ENCODE results near the gene AVL9. TPM values are rescaled to one million over a fixed set of nuclear protein-coding genes. Genes with fewer than 3 reads are reported as not detected.

Gene AVL9
- total RNA-seq, result 48.0 and 63.3 TPM in 2 replicates
- 39.6 TPM for total RNA-seq (2013)
- 11.4 and 15.4 TPM in 2 replicates for polyA plus RNA-seq
- 18.9 and 26.5 TPM in 2 replicates for polyA minus RNA-seq

- intact Hi-C loops (cut with micrococcal nuclease), result loop anchor here (1.0 to 10.0 kb wide), 6 partner anchors 57 to 1901 kb away; partner anchors contain the start of genes BBS9, GARS1 and NT5C3A
- WGBS (ENCODE audit: insufficient coverage), result under 1% methylated on average over 53 of the region's 67 CpGs
These were observed at the start of gene AVL9 for GRCh38 chr7:32495298-32496051. TSS of gene AVL9 (plus strand) at chr7:32495489. CDS start at chr7:32495710, 221 bp downstream.

More at GRCh38 chr7:32495298-32496051, at the start of gene AVL9:
- DNase-seq (peak; percentile 97), ATAC-seq (ENCODE audit: low read depth) (peak; percentile 96)
- peak within 1 kb of the TSS; percentile 85 to 98 for H3K27ac ChIP-seq (ENCODE audit: low read length in 2 of 2)
- no peaks in the 10 kb centered on the region for H3K9me3 ChIP-seq (ENCODE audit: control extremely low read depth in 1 of 3, control insufficient read depth in 2 of 3, insufficient read depth in 1 of 3, low read length in 2 of 3)
- Mint-ChIP-seq H3K27me3 (no peaks in the 10 kb centered on the region), H3K9me3 (ENCODE audit: insufficient read depth) (no peaks in the 10 kb centered on the region), H3K27ac (peak within 1 kb of the TSS; percentile 96), H3K4me3 (peak within 1 kb of the TSS; percentile 84), H3K4me1 (peaks cover 36% of the 10 kb centered on the region)
- peaks cover 15% of the 10 kb centered on the region for H4K20me1 ChIP-seq (ENCODE audit: control insufficient read depth, insufficient read depth, low read length, poor library complexity, severe bottlenecking)
- H3K9ac ChIP-seq (ENCODE audit: low read length), result peak within 1 kb of the TSS; percentile 85
- peaks cover 49% of the 10 kb centered on the region for H3K79me2 ChIP-seq (ENCODE audit: control insufficient read depth, insufficient read depth, low read length)
- TF ChIP-seq CTCF (IDR thresholded peaks at IDR 0.05) (no peak), EZH2 (IDR thresholded peaks at IDR 0.05; ENCODE audit: borderline replicate concordance, insufficient read depth, low read depth, low read length, poor library complexity, severe bottlenecking) (no peak)
- POLR2A ChIA-PET, result interaction anchor here (0.6 to 1.1 kb wide), 3 partner anchors 24 to 614 kb away, joined by 3 to 12 read pairs (median 7); partner anchors contain the start of genes NT5C3A and RP9
- H3K4me1 ChIP-seq (ENCODE audit: control insufficient read depth in 2 of 2, insufficient read depth in 2 of 2, low read length in 2 of 2), result peaks cover 14 to 16% of the 10 kb centered on the region in 2 donors
- peak within 1 kb of the TSS; percentile 99 for H3K4me2 ChIP-seq (replicated peaks; ENCODE audit: low read depth, low read length, poor library complexity, severe bottlenecking)
- CTCF ChIA-PET, result interaction anchor here (1.4 kb wide), 1 partner anchor 397 kb away, joined by 3 read pairs; no protein-coding TSS in a partner anchor
- H3K27me3 ChIP-seq (replicated peaks in 1 of 4; ENCODE audit: control extremely low read depth in 1 of 4, control insufficient read depth in 3 of 4, insufficient read depth in 4 of 4, low read length in 3 of 4), result no peaks in the 10 kb centered on the region
- H3K4me3 ChIP-seq (ENCODE audit: control extremely low read depth in 1 of 5, extremely low read depth in 1 of 5, insufficient read depth in 1 of 5, low read depth in 2 of 5, low read length in 4 of 5), result peak within 1 kb of the TSS; percentile 65 to 97 (median 91)
- H2AFZ ChIP-seq (ENCODE audit: insufficient read depth, low read depth, low read length, poor library complexity, severe bottlenecking), result peak within 1 kb of the TSS; percentile 100
- H3K36me3 ChIP-seq (replicated peaks in 1 of 2; ENCODE audit: control extremely low read depth in 1 of 2, control insufficient read depth in 1 of 2, extremely low read depth in 1 of 2, insufficient read depth in 2 of 2, low read length in 1 of 2), result no peaks in the 10 kb centered on the region
